HG03039 (cell line): ENCODE measurements around the gene VPS33B.
"Not testable (repeated sequence)": the region's sequence is repeated elsewhere in the genome, so short reads cannot be mapped to it uniquely, and the experiment has no call there.

Experiments used
- ATAC-seq: cut with Tn5 transposase; IDR thresholded peaks from one replicate; pipeline ENCODE4 v1.9.1; 2021; ENCODE audit warnings: mild to moderate bottlenecking, moderate library complexity; ENCODE audit not compliant: unreplicated experiment

The VPS33B gene

DNA sequence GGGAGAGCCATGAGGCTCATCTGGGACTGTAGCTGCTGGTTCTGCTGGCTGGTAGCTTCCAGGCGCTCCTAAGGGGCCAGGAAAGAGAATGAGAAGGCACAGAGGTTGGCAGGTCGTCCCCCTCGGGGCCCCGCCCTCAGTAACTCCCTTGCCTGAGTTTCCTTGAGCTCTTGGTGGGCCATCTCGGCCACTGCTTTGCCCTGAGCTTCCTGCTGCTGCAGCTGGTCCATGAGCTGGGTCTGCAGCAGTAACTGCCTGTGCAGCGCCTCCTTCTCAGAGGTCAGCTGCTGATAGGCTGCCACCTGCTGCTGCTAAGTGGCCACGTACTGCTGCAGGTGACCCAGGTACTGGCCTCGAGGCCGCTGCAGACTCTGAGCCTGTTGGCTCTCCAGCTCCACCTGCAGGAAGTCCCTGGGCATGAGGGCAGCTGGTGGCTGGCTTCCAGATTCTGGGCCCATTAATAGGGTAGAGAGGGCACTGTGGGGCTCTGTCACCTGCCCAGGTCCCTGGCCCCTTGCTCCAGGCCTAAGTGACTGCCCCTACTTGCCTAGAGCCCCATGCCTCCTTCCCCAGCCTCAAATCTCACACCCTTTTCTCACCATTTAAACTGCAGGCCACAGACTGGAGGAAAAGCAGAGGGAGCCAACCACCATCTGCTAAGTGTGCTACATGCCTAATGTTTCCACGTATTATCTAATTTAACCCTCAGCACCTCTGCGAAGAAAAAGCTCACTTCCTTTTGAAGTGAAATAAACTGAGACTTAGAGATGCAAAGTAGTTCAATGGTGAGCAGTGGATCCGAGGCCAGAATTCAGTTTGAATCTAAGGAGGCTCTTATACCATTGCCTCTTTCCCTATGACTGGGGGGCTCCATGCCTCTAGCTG is 10.8 kb upstream of the VPS33B start:
- no peak for ATAC-seq

DNA sequence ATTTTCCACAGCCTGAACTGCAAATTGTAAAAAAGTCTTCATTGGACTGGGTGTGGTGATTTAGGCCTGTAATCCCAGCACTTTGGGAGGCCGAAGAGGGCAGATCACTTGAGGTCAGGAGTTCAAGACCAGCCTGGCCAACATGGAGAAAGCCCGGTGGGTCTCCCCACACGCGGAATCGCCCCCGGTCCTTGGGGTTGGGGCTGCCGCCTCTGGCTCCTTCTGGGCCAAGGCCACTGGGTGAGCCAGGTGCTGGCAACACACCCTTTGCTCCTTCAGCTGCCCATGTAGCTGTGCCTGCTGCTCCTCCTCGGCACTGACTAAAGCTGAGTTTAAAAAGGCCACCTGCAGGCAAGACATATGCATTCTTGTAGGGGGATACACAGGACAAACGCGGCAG is 9.4 kb upstream of the VPS33B start:
- no peak for ATAC-seq

DNA sequence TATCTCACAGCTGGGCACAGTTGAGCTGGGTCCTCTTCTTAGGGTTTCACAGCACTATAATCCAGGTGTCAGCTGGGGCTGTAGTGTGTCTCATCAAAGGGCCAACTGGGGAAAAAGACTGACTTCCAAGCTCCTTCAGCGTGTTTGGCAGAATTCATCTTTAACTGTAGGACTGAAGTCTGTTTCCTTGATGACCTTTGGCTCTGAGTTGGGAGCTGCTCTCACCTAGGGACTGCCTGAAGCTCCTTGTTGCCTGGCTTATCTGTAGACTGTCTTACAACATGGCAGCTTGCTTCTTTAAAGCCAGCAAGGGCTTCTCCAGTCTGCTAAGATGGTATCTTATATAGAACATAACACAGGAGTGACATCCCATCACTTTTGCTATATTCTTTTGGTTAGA is 5.3 kb upstream of the VPS33B start:
- no peak for ATAC-seq

GRCh38 chr15:91023720-91024119 is 1.3 kb upstream of the VPS33B start:
- no peak for ATAC-seq

- no peak for ATAC-seq
Observed at GRCh38 chr15:91022832-91023129, 387 bp upstream of the VPS33B start.

GRCh38 chr15:91021516-91022074 is 799 bp downstream of the VPS33B start:
- no peak for ATAC-seq

DNA sequence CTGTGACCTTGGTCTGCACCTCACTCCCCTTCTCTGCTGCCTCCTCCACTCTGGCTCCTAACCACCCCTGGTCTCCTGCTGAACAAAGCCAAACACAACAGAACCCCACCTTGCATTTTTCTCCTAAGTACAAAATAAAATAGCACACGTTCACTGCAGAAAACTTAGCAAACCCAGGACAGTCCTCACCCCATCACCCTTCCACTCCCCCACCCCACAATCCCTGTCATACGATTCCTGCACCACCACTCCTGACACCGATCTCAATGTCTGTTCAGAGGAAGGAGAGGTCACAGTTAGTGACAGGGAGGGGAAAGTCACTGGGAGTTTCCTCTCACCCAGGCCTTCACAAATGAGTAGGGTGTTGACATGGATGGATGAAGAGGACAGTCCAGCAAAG is 4.2 kb downstream of the VPS33B start:
- no peak for ATAC-seq

DNA sequence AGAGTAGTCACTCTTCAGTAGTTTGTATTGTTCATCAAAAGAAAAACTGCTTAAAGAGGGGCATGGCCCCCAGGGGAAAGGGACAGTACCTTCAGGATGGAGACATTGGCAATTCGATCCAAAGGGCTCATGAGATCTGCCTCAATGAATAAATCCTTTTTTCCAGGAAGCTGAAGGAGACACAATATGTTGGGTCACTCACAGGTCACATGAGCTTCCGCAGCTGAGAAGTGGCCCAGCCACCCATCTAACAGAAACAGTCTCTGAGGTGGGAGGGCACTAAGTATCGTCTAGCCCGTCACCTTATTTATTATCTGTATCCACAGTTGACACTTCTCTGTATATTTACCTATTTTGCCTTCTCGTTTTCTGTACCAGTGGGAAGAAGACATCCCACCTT is 4.7 kb downstream of the VPS33B start:
- no peak for ATAC-seq

- not testable (repeated sequence) for ATAC-seq
Observed at GRCh38 chr15:91013701-91014100, 8.7 kb downstream of the VPS33B start.

DNA sequence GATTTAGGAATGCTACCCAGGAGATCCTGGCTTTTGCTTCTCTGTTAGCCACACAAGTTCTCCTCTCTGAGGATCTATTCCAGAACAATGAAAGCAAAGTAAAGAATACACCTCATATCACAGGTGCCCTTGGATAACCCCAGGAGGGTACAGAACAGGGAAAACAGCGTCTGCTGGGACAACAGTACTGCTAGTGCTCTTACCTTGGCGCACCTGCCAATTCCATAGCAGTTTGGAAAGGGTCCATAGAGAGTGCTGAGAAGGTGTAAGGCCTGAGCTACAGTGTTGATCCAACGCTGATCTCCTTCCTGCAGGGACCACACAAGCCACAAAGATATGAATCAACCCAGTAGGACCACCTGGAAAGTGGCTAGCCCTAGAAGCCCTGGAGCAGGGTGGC is 15.1 kb downstream of the VPS33B start:
- no peak for ATAC-seq

GRCh38 chr15:91001209-91001608 is 21.2 kb downstream of the VPS33B start:
- ATAC-seq = no peak

GRCh38 chr15:90998737-90999136 is 23.7 kb downstream of the VPS33B start:
- no peak for ATAC-seq

DNA sequence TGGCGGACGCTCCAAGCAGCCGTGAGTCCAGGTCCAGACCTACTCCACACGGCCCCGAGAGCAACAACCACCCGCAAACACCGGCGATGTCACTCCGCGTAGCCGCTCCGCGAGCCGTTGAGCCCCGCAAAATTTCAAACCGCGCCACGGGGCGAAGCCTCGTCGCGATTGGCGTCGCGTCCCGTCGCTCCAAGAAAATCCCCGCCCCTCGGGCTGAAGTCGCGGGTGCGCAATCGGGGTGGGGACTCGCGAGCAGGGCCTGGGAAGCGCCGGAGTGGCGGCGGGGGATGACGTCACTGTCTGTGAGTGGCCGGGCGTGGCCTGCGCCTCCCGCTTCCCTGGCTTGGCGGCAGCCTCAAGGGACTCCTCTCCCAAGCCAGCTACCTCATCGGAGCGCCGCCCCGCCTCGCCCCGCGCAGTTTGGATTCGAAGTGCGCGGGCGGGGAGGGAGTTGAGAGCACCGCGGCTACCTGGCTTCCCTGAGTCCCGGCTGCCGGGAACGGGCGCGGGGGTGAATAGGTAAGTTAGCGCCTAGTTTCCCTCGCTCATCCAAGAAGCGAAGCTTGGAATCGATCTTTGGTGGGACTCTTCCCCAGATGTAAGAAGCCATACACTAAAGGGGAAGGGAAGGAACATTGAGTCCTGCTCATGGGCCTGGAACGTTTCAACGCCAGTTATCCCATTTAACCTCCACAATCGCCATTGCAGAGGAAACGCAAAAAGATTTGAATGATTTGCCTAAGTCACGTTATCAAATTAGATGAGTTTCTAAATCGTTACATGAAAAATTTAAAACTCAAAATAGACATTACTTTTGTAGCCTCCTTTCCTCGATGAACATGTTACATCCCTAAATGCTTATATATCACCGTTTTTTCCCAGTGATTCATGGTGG is 27.7 kb downstream of the VPS33B start, which contains the start of gene PRC1:
Gene PRC1, minus strand, starts transcription at position 119 of the 895 bp plus-strand sequence. Its CDS starts 118 bp downstream, at position 1.
- ATAC-seq = peak; percentile 93

GRCh38 chr15:90994059-90994416 is 28.4 kb downstream of the VPS33B start:
- peak; percentile 11 for ATAC-seq

GRCh38 chr15:90991587-90992285 is 30.7 kb downstream of the VPS33B start:
- ATAC-seq = no peak

DNA sequence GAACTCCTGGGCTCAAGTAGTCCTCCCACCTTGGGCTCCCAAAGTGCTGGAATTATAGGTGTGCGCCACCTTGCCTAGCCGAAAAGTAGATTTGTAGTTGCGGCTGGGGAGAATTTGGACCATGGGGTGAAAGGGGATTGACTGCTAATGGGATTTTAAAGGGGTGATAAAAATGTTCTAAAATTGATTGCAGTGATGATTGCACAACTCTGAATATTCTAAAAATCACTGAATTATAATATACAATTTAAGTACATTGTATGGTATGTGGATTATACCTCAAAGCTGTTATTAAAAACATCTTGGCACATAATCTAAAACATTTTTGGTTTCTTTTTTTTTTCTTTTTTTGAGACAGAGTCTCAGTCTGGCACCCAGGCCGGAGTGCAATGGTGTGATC is 31.9 kb downstream of the VPS33B start:
- no peak for ATAC-seq

DNA sequence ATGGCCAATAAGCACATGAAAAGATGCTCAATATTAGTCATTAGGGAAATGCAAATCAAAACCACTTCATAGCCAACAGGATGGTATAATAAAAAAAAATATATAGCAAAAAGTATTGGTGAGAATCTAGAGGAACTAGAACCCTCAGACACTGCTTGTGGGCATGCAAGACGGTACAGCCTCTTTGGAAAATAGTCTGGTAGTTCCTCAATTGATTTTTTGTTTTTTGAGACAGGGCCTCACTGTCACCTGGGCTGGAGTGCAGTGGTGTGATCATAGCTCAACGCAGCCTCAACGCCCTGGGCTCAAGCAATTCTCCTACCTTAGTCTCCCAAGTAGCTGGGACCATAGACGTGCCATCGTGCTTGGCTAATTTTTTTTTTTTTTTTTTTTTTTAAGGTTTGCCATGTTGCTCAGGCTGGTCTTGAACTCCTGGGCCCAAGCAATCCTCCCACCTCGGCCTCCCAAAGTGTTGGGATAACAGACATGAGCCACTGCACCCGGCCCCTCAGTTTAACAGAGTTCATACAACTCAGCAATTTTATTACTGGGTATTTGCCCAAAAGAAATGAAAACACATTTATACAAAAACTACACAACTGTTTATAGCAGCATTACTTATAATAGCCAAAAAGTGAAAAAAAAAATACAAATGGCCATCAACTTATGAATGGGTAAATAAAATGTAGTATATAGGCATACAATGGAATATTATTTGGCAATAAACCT is 33.2 kb downstream of the VPS33B start:
- no peak for ATAC-seq

- ATAC-seq = no peak
Observed at GRCh38 chr15:90988296-90988695, 34.1 kb downstream of the VPS33B start.

DNA sequence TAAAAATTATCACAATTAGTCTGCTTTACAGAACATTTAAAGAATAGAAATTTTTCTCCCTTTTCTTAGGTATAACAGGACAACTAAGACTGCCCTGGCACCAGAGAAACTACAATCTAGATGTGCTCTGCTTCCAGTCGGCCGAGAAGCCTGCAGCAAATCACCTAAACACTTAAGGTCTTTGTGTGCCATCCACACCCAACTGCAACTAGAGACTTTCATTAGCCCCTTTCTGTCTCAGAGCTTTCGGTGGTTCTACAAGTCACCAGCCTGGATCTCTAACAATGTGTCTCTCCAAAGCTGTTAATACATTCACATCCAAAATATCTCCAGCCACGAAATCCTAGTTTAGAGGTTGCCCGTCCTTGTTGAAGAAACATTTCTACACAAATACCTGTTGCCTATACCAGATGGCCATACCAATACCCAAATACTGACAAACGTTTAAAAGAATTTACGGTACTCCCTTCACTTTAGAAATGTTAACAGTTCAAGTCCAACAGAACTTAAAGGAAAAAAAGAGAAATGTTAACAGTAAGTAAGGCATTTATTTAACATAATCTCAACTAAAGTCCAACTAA is 34.7 kb downstream of the VPS33B start:
- no peak for ATAC-seq
